WI38 (cell line): ENCODE measurements around the gene DERL2.

Experiments used
- H3K4me3 ChIP-seq: 2 replicates; pipeline ENCODE4 v1.5.1; 2011; ENCODE audit warnings: low read depth, mild to moderate bottlenecking, control low read depth, low read length
- TF ChIP-seq, protein P1 (sequence below): IDR thresholded peaks from 2 replicates; pipeline ENCODE4 v1.5.1; 2012; ENCODE audit warnings: low read depth, mild to moderate bottlenecking, control low read depth, low read length

Gene DERL2

GRCh38 chr17:5485270-5486205 is at the start of gene DERL2:
DERL2 (minus strand) TSS chr17:5486178; CDS start chr17:5486161, 17 bp downstream.
- TF ChIP-seq, protein P1, sequence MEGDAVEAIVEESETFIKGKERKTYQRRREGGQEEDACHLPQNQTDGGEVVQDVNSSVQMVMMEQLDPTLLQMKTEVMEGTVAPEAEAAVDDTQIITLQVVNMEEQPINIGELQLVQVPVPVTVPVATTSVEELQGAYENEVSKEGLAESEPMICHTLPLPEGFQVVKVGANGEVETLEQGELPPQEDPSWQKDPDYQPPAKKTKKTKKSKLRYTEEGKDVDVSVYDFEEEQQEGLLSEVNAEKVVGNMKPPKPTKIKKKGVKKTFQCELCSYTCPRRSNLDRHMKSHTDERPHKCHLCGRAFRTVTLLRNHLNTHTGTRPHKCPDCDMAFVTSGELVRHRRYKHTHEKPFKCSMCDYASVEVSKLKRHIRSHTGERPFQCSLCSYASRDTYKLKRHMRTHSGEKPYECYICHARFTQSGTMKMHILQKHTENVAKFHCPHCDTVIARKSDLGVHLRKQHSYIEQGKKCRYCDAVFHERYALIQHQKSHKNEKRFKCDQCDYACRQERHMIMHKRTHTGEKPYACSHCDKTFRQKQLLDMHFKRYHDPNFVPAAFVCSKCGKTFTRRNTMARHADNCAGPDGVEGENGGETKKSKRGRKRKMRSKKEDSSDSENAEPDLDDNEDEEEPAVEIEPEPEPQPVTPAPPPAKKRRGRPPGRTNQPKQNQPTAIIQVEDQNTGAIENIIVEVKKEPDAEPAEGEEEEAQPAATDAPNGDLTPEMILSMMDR = no peak
- H3K4me3 ChIP-seq = peak within 1 kb of the TSS; percentile 98

- no peak overlapping the region for H3K4me3 ChIP-seq
- TF ChIP-seq, protein P1 = no peak
These were observed 49.5 kb upstream of the DERL2 start for GRCh38 chr17:5535436-5535835.

GRCh38 chr17:5533486-5534315 is 47.7 kb upstream of the DERL2 start:
- TF ChIP-seq, protein P1 = no peak
- no peak overlapping the region for H3K4me3 ChIP-seq

GRCh38 chr17:5532581-5532980 is 46.6 kb upstream of the DERL2 start:
- H3K4me3 ChIP-seq = no peak overlapping the region
- TF ChIP-seq, protein P1 = no peak

- TF ChIP-seq, protein P1 = no peak
- no peak overlapping the region for H3K4me3 ChIP-seq
These were observed 45.1 kb upstream of the DERL2 start for GRCh38 chr17:5531085-5531418.

DNA sequence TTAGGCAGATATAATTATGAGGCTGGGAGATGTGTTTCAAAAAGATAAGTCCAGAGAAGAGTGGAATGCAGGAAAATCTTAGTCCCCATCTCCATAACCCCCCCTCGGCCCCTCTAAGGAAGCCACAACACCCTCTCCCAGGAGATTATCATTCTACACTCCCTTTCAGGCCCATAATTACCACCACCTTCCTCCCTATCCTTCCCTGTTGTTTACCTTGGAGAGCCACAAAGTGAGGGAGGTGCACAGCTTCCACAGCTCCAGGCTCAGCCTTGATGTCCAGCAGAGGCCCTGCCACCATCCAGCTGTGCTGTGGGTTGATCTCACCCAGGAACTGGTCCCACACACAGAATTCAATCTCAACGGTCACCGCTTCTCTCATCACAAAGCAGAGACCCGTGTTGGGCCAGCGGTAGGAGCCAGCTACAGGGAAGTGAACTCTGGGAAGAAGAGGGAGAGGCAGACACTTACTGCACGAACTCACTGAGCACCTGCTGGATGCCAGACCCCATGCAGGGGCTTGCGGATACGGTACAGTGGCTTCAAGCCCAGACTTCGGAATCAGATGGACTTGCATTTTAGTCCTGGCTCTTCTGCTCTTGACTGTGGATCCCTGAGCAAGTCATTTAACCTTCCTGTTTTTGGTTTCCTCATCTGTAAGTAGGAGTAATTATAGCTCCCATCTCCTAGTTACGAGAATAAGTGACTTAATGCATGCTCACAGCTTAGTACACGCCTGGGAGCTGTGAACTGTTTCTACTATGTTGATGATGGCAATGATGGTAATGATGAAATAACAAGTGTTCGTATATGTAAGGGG is 44.5 kb upstream of the DERL2 start:
- TF ChIP-seq, protein P1 = no peak
- H3K4me3 ChIP-seq = no peak overlapping the region
